Measurements from ENCODE around the gene ACBD5.

DNA sequence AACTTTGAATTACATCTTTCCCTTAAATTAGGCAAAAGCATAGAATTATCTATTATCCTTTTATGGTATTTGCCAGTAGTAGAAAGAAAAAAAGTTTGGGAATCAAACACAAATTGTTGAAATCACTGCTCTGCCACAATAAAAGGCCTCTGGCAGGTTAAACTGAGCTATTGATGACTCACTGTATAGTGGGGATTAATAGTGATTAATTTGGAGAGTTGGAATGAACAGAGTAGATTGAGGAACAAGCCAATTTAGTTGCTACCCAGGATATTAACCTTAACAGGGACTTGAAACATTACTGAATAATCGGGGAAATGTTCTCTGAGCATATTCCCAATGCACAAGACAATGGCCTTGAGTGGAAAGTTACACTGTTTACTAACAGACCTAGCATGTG, 52.3 kb downstream of the ACBD5 start:
- TF ChIP-seq CTCF (IDR thresholded peaks at IDR 0.05) (no peak), POLR2A (IDR thresholded peaks at IDR 0.05) (no peak)

Measured in Peyer's patch (tissue), 4 donors.